ENCODE results near the gene MAP4K2.

The MAP4K2 gene

GRCh38 chr11:64799256-64799622 lies 3.8 kb downstream of the MAP4K2 start:
- in situ Hi-C loops (cut with MboI; ENCODE audit: low pct_unique_long_range_greater_than_20kb, low sequenced_read_pairs, unreplicated experiment) = no loop called here
- no peak for TF ChIP-seq CTCF (IDR thresholded peaks at IDR 0.05; ENCODE audit: extremely low read depth, insufficient read depth, missing control alignments)
- DNase-seq (ENCODE audit: low spot score) = no peak

GRCh38 chr11:64796757-64797541 lies 6.1 kb downstream of the MAP4K2 start:
- in situ Hi-C loops (cut with MboI; ENCODE audit: low pct_unique_long_range_greater_than_20kb, low sequenced_read_pairs, unreplicated experiment) = no loop called here
- no peak for TF ChIP-seq CTCF (IDR thresholded peaks at IDR 0.05; ENCODE audit: extremely low read depth, insufficient read depth, missing control alignments)

DNA sequence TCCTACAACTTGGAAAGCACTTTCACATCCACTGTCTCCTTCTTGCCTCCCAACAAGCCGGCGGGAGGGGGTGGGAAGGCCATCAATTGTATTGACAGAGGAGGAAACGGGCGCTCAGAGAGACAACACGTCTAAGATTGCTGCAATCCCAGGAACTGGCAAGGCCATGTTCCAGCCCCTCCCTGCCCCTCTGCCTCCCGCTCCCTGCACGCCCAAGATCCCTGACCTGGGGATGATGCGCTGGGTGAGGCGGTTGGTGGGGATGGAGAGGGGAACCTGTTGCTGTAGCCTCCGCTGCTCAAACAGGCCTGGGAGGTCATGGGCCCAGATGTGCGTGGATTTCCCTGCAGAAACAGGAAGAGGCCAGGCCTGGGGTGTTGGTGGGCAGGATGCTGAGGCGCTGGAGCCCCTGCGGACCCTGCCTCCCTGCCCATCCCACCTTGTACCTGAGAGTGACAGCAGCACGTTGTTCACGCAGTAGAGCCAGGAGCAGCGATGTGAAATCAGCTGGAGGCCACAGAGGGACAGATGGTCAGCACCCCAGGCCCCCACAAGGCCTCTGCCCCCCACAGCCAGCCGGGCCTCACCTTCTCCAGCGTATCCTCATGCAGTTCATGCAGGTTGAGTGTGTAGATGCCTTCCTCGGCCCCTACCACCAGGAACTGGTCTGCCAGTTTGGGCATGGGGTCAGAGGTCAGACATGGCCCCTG lies 6.8 kb downstream of the MAP4K2 start:
- TF ChIP-seq CTCF (IDR thresholded peaks at IDR 0.05; ENCODE audit: extremely low read depth, insufficient read depth, missing control alignments) = no peak
- in situ Hi-C loops (cut with MboI; ENCODE audit: low pct_unique_long_range_greater_than_20kb, low sequenced_read_pairs, unreplicated experiment) = no loop called here
- DNase-seq (ENCODE audit: low spot score) = no peak

More at GRCh38 chr11:64796757-64797541, 6.1 kb downstream of the MAP4K2 start:
- no peak for DNase-seq (ENCODE audit: low spot score)

GRCh38 chr11:64794526-64794925 lies 8.5 kb downstream of the MAP4K2 start:
- TF ChIP-seq CTCF (IDR thresholded peaks at IDR 0.05; ENCODE audit: extremely low read depth, insufficient read depth, missing control alignments) = no peak
- DNase-seq (ENCODE audit: low spot score) = no peak
- in situ Hi-C loops (cut with MboI; ENCODE audit: low pct_unique_long_range_greater_than_20kb, low sequenced_read_pairs, unreplicated experiment) = no loop called here

- in situ Hi-C loops (cut with MboI; ENCODE audit: low pct_unique_long_range_greater_than_20kb, low sequenced_read_pairs, unreplicated experiment) = no loop called here
- no peak for TF ChIP-seq CTCF (IDR thresholded peaks at IDR 0.05; ENCODE audit: extremely low read depth, insufficient read depth, missing control alignments)
- no peak for DNase-seq (ENCODE audit: low spot score)
These were observed 9.5 kb downstream of the MAP4K2 start for GRCh38 chr11:64793271-64794160.

DNA sequence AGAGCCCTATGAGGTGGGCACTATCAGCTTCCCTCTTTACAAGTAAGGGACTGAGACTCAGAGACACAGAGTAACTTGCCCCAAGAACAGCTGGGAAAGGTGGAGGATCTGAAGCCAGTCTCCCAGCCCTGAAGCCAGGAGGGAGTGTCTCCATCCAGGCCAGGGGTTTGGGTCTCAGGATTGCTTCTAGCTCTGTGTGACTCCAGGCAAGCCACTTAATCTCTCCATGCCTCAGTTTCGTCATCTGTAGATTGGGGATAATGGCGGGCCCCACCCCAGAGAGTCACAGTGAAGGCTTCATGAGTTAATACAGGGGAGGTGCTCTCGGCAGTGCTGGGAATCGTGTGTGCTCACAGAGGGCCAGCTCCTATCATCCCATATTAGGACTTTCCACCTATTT lies 10.5 kb downstream of the MAP4K2 start:
- in situ Hi-C loops (cut with MboI; ENCODE audit: low pct_unique_long_range_greater_than_20kb, low sequenced_read_pairs, unreplicated experiment) = no loop called here
- TF ChIP-seq CTCF (IDR thresholded peaks at IDR 0.05; ENCODE audit: extremely low read depth, insufficient read depth, missing control alignments) = no peak
- no peak for DNase-seq (ENCODE audit: low spot score)
